HG03196 (cell line): Measurements from ENCODE around the gene ZNHIT6.

Experiments
- ATAC-seq: cut with Tn5 transposase; IDR thresholded peaks from one replicate; pipeline ENCODE4 v1.9.1; 2021; ENCODE audit not compliant: unreplicated experiment

ZNHIT6 gene

DNA sequence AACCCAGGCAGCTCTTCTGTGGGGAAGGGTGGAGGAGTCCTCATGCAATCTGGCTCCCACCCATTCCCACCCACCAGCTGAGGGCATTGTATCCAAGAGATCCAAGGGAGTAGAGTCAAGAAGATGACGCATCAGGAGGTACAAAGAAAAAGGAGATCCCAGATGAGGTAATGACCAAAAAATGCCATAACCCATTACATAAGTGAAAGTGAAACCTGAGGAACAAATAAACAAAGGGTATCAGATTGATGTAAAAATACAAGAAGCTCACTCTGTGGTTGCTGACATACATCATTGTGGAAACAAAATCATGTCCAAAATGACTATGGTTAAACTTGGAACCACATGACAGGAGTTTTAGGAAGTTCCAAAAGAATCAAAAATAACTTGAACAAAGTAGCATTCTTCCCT, 85.2 kb downstream of the ZNHIT6 start:
- ATAC-seq: no peak

DNA sequence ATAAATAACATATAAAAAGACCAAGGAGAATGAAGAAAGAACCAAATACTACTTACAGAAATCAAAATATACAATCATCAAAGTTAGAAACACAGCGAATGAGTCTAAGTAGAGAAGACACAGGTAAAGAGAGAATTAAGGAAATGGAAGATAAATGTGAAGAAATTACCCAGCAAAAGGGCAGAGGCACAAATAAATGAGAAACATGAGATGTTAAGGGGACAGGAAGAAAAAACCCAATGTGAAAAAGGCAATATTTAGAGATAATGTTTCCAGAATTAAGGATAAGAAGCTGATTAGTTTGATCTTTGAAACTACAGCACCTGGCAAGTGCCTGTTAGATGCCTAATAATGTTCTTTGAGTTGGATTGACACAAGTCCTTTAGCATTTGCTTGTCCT, 86.8 kb downstream of the ZNHIT6 start:
- no peak for ATAC-seq

DNA sequence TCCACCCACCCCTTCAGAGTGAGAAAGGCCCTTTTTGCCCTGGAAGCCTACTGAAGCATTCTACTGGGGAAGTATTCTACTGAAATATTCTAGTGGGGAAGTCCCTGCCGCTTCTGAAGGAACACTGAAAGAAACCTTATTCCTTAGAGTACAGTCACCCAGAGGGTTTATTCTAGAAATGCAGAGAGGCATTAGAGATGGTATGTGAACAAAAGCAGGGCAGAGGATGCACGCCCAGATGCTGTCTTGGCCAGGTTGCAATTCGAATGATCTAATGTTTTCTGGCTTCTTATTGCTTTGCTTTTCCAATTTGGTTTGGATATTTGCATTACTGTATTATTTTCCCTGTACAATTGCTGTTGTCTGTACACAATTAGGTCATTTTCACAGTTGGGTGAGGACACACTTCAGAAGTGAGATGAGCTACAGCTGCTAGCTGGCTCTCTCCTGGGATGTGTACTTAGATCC, 90.6 kb downstream of the ZNHIT6 start:
- no peak for ATAC-seq

DNA sequence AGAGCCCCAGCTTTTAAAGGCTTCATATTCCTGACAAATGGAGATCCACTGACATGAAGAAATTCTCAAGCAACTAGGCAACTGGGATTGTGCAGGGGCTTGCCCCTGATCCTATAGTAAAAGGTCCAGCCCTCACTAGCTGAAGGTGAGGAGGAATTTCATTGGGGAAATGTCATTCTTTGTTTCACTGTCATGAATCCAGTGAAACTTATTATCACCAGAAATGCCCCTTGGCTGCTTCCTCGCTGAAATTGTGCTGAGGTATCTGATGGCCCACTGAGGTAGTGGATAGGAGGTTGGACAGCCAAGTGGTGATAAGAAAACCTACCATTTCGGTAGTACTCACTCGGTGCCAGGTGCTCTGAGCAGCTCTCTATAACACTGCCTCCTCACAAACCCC, 91.5 kb downstream of the ZNHIT6 start:
- no peak for ATAC-seq

GRCh38 chr1:85616364-85616705, 91.9 kb downstream of the ZNHIT6 start:
- no peak for ATAC-seq

DNA sequence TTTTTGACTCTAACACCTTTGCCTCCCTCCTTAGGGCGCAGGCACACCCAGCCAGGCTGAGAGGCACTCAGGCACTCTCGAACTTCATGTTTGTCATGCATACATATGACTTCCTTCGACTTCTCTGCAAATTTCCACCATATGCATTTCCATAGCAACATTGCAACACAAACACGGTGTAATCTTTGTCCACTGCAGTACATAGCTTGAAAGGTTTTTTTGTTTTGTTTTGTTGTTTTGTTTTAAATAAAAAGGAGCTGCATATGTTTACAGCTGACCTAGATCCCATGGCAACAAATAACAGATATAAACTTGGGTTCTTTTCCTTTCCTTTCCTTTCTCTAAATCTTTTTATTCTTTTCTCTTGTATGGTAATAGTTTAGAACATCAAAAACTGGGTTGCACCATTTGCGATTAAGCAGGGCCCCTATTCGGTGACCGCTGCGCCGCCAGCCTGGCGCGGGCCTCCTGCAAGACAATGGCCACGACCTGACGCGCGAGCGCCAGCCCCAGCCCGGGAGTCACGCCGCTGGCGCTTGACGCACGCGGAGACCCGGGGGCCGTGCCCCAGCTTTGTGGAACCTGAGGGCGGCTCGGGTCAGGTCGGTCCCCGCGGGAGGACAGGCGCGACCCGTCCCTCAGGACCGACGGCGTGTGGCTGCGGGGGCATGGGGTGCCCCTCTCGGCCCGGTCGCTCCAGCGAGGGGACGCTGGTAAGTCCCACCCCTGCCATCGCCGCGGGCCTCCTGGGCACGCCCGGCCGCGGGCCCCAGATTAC, 92.5 kb downstream of the ZNHIT6 start:
- ATAC-seq: no peak

DNA sequence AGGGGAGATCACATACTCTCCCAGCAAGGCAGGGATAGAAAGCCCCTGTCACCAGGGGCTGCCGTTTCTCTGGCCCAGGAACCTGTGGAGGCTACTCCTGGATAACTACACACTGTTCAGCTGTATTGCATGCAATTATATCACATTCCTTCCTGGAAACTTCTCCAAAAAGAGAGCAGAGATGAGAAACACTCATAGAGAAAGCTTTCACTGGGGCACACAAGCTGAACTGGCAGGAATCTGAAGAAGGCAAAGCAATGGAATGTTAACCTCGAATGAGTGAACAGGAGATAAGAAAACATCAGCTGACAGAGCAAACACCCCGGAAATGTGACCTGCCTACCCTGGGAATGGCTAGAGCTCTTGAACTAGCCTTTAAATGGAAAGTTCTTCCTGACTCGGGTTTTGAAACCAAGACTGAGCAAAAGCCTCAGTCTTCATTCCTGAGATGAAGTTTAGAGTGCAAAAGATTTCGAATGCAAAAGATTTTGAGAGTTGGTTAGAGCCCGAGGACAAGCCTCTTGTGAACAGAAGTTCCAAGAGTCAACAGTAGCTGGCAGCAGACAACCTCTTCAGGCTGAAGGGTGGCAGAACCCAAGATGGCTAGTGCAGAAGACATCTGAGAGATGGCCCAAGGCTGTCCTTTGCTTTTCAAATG, 95.4 kb downstream of the ZNHIT6 start:
- ATAC-seq: no peak

DNA sequence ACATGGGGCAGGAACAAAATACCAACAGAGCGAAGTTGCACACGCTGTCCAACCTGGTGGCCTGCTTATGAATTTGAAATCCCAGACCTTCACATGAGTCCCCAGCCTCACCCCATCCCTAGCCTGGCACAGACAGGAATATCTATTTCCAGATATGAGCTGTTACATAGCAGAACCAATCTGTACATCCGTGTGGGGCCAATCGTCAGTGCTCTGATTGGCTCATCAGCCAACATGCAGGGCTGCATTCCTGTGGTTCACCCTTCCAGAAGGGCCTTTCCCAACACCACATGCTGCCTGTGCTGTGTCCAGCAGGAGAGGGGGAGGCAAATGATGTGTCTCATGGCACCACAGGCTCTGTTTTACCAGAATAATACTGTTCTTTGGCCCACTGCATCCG, 96.4 kb downstream of the ZNHIT6 start:
- no peak for ATAC-seq

DNA sequence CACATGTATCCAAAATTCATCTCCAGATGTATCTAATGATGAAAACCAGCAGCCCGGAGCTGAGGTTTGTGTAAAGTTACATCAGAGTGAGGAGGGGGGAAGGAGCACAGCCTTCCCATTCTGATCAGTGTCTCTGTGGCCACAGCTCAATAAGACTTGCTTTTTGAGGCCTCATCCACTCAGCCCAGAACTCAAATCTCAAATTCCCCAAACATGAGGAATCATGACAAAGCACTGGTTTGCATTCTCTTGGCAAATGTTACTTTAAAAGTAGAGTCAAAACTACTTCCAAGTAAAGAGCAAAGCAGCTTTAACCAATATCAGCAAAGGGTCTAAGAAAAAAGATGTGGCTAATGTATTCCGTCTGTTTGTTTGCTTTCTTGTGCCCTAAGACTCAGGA, 96.8 kb downstream of the ZNHIT6 start:
- ATAC-seq: no peak

DNA sequence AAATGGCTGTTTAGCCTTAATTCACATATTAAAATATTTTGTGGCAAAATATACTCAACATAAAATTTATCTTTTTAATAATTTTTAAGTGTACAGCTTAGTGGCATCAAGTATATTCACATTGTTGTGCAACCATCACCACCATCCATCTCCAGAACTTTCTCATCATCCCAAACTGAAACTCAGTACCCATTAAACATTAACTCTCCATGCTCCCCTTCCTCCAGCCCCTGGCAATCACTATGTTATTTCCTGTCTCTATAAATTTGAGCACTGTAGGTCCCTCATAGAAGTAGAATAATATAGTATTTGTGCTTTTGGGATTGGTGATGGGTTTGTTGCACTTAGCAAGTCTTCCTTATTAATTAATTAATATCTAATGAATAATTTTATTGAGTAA, 98.3 kb downstream of the ZNHIT6 start:
- no peak for ATAC-seq

GRCh38 chr1:85608851-85609250, 99.4 kb downstream of the ZNHIT6 start:
- no peak for ATAC-seq

DNA sequence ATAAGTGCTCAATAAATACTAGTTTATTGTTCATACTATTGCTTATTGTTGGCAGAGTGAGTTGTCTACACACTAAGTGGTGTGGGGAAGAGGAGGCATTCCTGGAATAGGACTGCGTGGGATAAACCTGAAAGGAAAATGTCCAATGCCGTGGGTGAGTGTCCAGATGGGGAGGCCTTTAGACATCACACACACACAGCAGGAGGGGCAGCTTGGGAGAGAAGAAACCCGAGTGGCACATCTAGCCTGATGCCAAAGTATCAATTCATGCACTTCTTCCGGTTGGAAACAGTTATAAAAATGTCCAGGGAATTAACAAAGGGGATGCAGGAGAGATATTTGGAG, 100.3 kb downstream of the ZNHIT6 start:
- no peak for ATAC-seq

DNA sequence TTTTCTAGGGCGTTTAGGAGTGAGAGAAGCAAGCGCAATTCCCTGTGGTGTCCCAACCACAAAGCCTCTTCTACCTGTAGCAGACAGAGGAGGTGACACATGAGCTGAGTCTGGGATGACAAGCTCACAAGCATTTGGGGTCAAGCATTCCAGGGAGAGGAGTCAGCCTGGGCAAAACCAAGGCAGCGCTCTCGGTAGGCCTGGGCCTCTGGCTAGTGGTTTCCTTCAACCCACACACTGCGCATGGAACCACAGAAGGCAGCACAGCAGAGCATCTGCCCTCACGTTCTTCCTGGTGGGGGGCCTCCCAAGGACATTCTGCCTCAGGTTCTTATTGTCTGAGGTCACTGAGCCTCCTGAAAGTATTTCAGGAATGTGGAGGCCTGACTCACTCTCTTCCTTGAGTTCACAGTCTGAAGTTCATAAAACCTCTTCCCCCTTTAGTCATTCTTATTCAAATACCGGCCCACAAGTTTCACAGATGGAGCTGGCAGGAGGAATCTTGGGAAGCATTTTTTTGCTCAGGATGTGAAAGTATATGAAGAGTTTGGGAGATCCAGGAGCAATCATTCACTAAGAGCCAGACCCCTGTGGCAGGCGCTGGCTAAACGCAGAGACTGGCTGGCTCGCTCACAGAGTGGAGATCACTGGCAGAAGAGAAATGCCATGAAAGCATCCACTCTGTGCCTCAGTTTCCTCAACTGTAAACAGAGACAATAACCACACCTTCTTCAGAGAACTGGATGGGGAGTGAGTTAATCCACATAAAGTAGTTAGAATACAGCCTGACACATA, 100.9 kb downstream of the ZNHIT6 start:
- no peak for ATAC-seq

DNA sequence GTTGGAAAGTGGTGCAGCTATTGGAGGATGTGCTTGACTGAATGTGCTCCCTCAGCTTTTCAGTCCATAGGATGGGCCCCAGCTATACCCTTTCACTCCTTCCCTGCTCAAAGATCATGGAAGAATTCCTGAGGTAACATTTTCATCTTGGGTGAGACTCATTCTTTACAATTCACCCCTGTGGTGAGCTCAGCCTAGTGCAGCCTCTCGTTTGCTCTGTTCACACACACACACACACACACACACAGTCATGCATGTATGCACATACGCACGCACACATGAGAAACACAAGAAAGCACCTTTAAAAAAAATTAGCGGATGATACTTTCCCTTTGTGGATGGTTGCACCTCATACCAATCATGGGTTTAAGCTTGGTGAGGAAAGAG, 101.8 kb downstream of the ZNHIT6 start:
- no peak for ATAC-seq

- no peak for ATAC-seq
Observed at GRCh38 chr1:85605484-85606413, 102.5 kb downstream of the ZNHIT6 start.

DNA sequence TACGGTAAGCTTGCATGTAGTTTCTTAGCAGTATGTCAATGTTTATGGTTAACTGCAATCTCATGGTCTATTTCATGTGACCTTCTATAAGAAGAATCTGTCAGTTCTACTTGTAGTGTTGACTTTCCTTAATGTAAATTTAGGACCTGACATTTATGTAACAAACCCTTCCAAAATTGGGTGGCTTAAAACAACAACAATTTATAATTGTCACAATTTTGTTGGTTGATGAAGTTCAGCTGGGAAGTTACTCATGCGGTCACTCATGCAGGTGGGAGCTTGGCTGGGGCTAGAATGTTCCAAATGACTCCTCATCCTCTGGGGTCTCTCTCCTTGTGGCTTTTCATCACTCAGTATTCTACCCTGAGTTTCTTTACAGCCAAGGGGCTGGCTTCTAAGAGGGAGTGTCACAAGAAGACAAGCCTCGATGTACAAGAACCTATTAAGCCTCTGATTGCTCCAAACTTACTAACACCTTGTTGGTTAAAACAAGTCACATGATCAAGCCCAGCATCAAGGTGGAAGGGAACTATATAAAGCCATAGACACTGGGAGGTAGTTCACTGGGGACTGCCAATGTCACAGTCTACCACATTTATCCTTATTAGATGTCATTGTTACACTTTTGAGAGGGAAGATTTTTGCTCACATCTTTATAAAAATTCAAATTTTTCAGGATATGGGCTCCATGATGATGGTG, 103.8 kb downstream of the ZNHIT6 start:
- ATAC-seq: no peak

DNA sequence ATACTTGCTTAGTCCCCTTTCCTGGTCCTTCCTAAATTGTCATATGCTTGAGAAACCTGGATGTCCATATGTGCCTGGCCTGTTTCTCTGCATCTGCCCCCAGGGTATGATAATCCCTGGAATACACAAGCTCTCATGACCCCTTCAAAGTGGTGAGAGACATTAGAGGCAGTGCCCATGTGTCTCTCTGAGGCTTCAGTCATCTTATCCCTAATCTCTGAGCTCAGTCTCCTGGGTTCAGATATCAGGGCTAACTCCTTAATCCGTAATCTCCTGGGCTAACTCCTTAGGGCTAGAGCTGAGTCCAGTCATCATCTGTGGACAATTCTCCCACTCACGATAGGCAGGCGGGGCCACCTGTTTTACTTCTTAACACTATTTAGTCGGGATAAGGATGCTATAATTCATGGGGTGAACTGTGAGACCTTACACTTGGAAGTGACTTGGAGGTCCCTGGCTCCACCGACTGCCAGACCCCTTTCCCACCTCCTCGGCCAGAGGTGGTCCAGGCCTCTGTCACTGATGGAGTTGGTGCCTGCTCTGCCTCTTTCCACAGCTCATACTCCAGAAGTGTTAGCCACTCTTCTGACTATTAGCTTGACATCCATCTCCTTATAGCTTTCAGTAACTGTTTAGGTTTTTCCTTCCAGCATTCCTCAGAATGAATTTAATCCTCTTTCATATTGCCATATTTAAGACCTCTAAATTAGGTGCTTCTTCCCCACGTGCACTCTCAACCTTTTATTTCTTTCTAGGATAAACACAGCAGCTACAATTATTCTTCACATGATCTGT, 105.0 kb downstream of the ZNHIT6 start:
- no peak for ATAC-seq

DNA sequence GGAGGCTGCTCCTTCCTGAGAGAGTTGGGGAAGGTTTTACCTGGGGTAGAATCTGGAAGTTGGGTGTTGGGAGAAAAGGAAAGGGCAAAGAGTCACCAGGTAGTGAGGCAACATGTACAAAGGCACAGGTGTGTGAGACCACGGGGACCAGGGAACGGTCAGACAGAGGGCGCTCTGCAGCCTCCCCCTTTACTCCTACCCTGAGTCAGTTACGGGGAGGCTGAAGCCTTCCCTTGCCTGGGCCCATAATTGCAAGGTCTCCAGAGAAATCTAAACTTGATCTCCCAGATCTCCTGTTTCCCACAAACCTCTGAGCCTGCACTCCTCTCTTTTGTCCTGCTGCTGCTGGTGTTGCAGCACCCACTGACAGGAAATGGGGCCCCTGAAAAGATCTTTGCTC, 105.7 kb downstream of the ZNHIT6 start:
- no peak for ATAC-seq

DNA sequence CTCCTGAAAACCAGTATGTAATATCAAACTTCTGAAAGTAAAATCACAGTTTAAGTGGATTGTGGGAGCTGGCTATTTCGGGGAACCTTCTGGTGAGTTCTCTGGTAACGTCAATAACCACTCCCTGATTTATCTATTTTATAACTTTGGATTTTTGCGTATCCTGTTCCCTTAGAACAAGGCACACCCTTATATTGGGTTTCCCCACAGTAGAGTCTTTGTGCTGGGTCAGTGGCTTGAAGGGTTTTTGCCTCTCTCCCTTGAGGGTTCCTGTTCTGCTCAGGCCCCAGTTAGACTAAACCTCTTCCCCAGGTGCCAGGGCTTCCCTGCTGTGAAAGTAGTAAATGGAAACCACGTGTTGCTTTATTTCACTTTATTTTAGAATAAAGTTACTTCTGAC, 106.3 kb downstream of the ZNHIT6 start:
- ATAC-seq: no peak

GRCh38 chr1:85599681-85600080, 108.6 kb downstream of the ZNHIT6 start:
- no peak for ATAC-seq
